Dedifferentiated amniotic fluid mesenchymal stem cell (primary cell): ENCODE results near the gene SPATS1.
"Not testable (repeated sequence)": the region's sequence is repeated elsewhere in the genome, so short reads cannot be mapped to it uniquely, and the experiment has no call there.

Experiments
- DNase-seq: peaks from one replicate; pipeline ENCODE4 v3.0.0-alpha.2; 2016; ENCODE audit errors: extremely low spot score

SPATS1 gene

GRCh38 chr6:44311767-44312166 lies 30.7 kb upstream of the SPATS1 start:
- no peak for DNase-seq

GRCh38 chr6:44312901-44313788 lies 29.3 kb upstream of the SPATS1 start, which contains the start of gene AARS2:
AARS2 (minus strand) TSS chr6:44313347; CDS start chr6:44313323, 24 bp downstream.
- DNase-seq = peak; percentile 82

GRCh38 chr6:44314657-44315056 lies 27.8 kb upstream of the SPATS1 start:
- not testable (repeated sequence) for DNase-seq

GRCh38 chr6:44315516-44315915 lies 26.9 kb upstream of the SPATS1 start:
- no peak for DNase-seq

GRCh38 chr6:44315951-44316350 lies 26.5 kb upstream of the SPATS1 start:
- DNase-seq = no peak

GRCh38 chr6:44316481-44316880 lies 26.0 kb upstream of the SPATS1 start:
- DNase-seq = no peak

GRCh38 chr6:44317136-44317631 lies 25.3 kb upstream of the SPATS1 start:
- not testable (repeated sequence) for DNase-seq

GRCh38 chr6:44321210-44321609 lies 21.2 kb upstream of the SPATS1 start:
- no peak for DNase-seq

- no peak for DNase-seq
Observed at GRCh38 chr6:44327096-44327495, 15.4 kb upstream of the SPATS1 start.

GRCh38 chr6:44327760-44328159 lies 14.7 kb upstream of the SPATS1 start:
- DNase-seq = no peak

- not testable (repeated sequence) for DNase-seq
Observed at GRCh38 chr6:44328203-44328602, 14.2 kb upstream of the SPATS1 start.

GRCh38 chr6:44329858-44330257 lies 12.6 kb upstream of the SPATS1 start:
- no peak for DNase-seq

- DNase-seq = no peak
Observed at GRCh38 chr6:44332585-44332984, 9.9 kb upstream of the SPATS1 start.

GRCh38 chr6:44333273-44333919 lies 9.1 kb upstream of the SPATS1 start:
- DNase-seq = no peak

- DNase-seq = no peak
Observed at GRCh38 chr6:44333942-44334341, 8.5 kb upstream of the SPATS1 start.

- DNase-seq = no peak
Observed at GRCh38 chr6:44335631-44336030, 6.8 kb upstream of the SPATS1 start.

GRCh38 chr6:44338228-44339122 lies 4.0 kb upstream of the SPATS1 start:
- DNase-seq = peak; percentile 34

- no peak for DNase-seq
Observed at GRCh38 chr6:44339301-44339700, 3.1 kb upstream of the SPATS1 start.

- DNase-seq = no peak
Observed at GRCh38 chr6:44339763-44340625, 2.5 kb upstream of the SPATS1 start.

- no peak for DNase-seq
Observed at GRCh38 chr6:44341095-44341890, 1.2 kb upstream of the SPATS1 start.
